H9 (cell line): ENCODE data around the gene PRR5L. TPM values are rescaled to one million over a fixed set of nuclear protein-coding genes. Genes with fewer than 3 reads are reported as not detected.

Source experiments
- DNase-seq: peaks from one replicate; pipeline ENCODE4 v3.0.0-alpha.2; 2017
- H2AFZ ChIP-seq: one replicate; pipeline ENCODE4 v1.6.1; 2013; ENCODE audit warnings: mild to moderate bottlenecking, low read length, control low read depth, moderate library complexity
- H2AK5ac ChIP-seq: 2 replicates; pipeline ENCODE4 v1.6.1; 2013; ENCODE audit warnings: low read length, control low read depth, mixed read lengths; ENCODE audit not compliant: insufficient read length
- H2BK120ac ChIP-seq: one replicate; pipeline ENCODE4 v1.6.1; 2013; ENCODE audit warnings: low read depth, mild to moderate bottlenecking, low read length, control low read depth, inconsistent platforms; ENCODE audit not compliant: poor library complexity, severe bottlenecking
- H2BK12ac ChIP-seq: 2 replicates; pipeline ENCODE4 v1.6.1; 2013; ENCODE audit warnings: low read length, control low read depth, mixed read lengths, low read depth; ENCODE audit not compliant: insufficient read length
- H2BK15ac ChIP-seq: 2 replicates; pipeline ENCODE4 v1.6.1; 2013; ENCODE audit warnings: low read depth, low read length, control low read depth
- H2BK20ac ChIP-seq: one replicate; pipeline ENCODE4 v1.6.1; 2013; ENCODE audit warnings: low read depth, mild to moderate bottlenecking, low read length, control low read depth, inconsistent platforms; ENCODE audit not compliant: poor library complexity, severe bottlenecking
- H2BK5ac ChIP-seq: 2 replicates; pipeline ENCODE4 v1.6.1; 2013; ENCODE audit warnings: low read length, control low read depth, mixed read lengths; ENCODE audit not compliant: insufficient read length
- H3K14ac ChIP-seq: 2 replicates; pipeline ENCODE4 v1.6.1; 2013; ENCODE audit warnings: low read length, control low read depth; ENCODE audit not compliant: insufficient read depth
- H3K18ac ChIP-seq: 2 replicates; pipeline ENCODE4 v1.6.1; 2013; ENCODE audit warnings: low read depth, mild to moderate bottlenecking, mixed read lengths, low read length, control low read depth; ENCODE audit not compliant: insufficient read length
- H3K23ac ChIP-seq: 2 replicates; pipeline ENCODE4 v1.6.1; 2013; ENCODE audit warnings: low read length, control low read depth, mixed read lengths, low read depth; ENCODE audit not compliant: insufficient read length
- H3K23me2 ChIP-seq: 2 replicates; pipeline ENCODE4 v1.6.1; 2013; ENCODE audit warnings: low read depth, mild to moderate bottlenecking, mixed read lengths, low read length, control low read depth; ENCODE audit not compliant: insufficient read length, poor library complexity, severe bottlenecking
- H3K27ac ChIP-seq: 2 replicates; pipeline ENCODE4 v1.5.1; 2013; ENCODE audit warnings: low read length, control low read depth, mixed read lengths, low read depth; ENCODE audit not compliant: insufficient read length
- H3K27me3 ChIP-seq: 2 replicates; pipeline ENCODE4 v1.6.1; 2013; ENCODE audit warnings: low read length, control low read depth, inconsistent platforms; ENCODE audit not compliant: insufficient read depth
- H3K4ac ChIP-seq: 2 replicates; pipeline ENCODE4 v1.6.1; 2013; ENCODE audit warnings: low read depth, mild to moderate bottlenecking, control low read depth, inconsistent platforms, low read length, moderate library complexity
- H3K4me1 ChIP-seq: 2 replicates; pipeline ENCODE4 v1.6.1; 2013; ENCODE audit warnings: low read length, control low read depth, inconsistent platforms; ENCODE audit not compliant: insufficient read depth
- H3K4me2 ChIP-seq: 2 replicates; pipeline ENCODE4 v1.6.1; 2013; ENCODE audit warnings: low read length, control low read depth, mixed read lengths; ENCODE audit not compliant: insufficient read length, insufficient read depth
- H3K56ac ChIP-seq: 2 replicates; pipeline ENCODE4 v1.6.1; 2013; ENCODE audit warnings: low read depth, mild to moderate bottlenecking, mixed read lengths, low read length, control low read depth; ENCODE audit not compliant: insufficient read length
- H3K79me1 ChIP-seq: 2 replicates; pipeline ENCODE4 v1.6.1; 2013; ENCODE audit warnings: low read depth, mild to moderate bottlenecking, moderate library complexity, low read length, control low read depth, inconsistent platforms; ENCODE audit not compliant: insufficient read depth, poor library complexity, severe bottlenecking
- H3K79me2 ChIP-seq: 2 replicates; pipeline ENCODE4 v1.6.1; 2013; ENCODE audit warnings: low read length, control low read depth, inconsistent platforms; ENCODE audit not compliant: insufficient read depth
- H3K9ac ChIP-seq: 2 replicates; pipeline ENCODE4 v1.6.1; 2013; ENCODE audit warnings: low read length, control low read depth, mixed read lengths; ENCODE audit not compliant: insufficient read length; ENCODE audit errors: extremely low read depth
- H3K9me3 ChIP-seq: one replicate; pipeline ENCODE4 v1.6.1; 2013; ENCODE audit warnings: low read depth, low read length, inconsistent platforms; ENCODE audit not compliant: control insufficient read depth
- H3T11ph ChIP-seq: one replicate; pipeline ENCODE4 v1.6.1; 2013; ENCODE audit warnings: mild to moderate bottlenecking, low read length, control low read depth, inconsistent platforms
- H4K20me1 ChIP-seq: one replicate; pipeline ENCODE4 v1.6.1; 2013; ENCODE audit not compliant: control insufficient read depth, insufficient read length, insufficient read depth
- H4K5ac ChIP-seq: 2 replicates; pipeline ENCODE4 v1.6.1; 2013; ENCODE audit warnings: low read depth, mild to moderate bottlenecking, mixed read lengths, low read length, control low read depth; ENCODE audit not compliant: insufficient read length
- H4K8ac ChIP-seq: replicated peaks from 2 replicates; pipeline ENCODE4 v1.6.1; 2013; ENCODE audit warnings: low read length, control low read depth, mixed read lengths, low read depth; ENCODE audit not compliant: insufficient read length
- H4K91ac ChIP-seq: 2 replicates; pipeline ENCODE4 v1.6.1; 2013; ENCODE audit warnings: low read depth, mild to moderate bottlenecking, moderate library complexity, mixed read lengths, low read length, control low read depth; ENCODE audit not compliant: insufficient read length
- H3K27ac Mint-ChIP-seq, 3 experiments: 2 replicates in 2 of 3; 3 replicates in 1 of 3; pipeline ENCODE4 v1.8.0; 2020 to 2021; ENCODE audit warnings: mixed read lengths in 3 of 3, mild to moderate bottlenecking in 1 of 3, moderate library complexity in 1 of 3
- H3K27me3 Mint-ChIP-seq: 2 replicates; pipeline ENCODE4 v1.8.0; 2021; ENCODE audit warnings: low read depth, mild to moderate bottlenecking, moderate library complexity, mixed read lengths
- H3K36me3 Mint-ChIP-seq, 3 experiments: 2 replicates in 2 of 3; 3 replicates in 1 of 3; pipeline ENCODE4 v1.8.0; 2020 to 2021; ENCODE audit warnings: low read depth in 3 of 3, mixed read lengths in 3 of 3; ENCODE audit not compliant: insufficient read depth in 1 of 3
- H3K4me1 Mint-ChIP-seq, 2 experiments: 2 replicates each; pipeline ENCODE4 v1.8.0; 2020; ENCODE audit warnings: mixed read lengths in 2 of 2
- H3K4me3 Mint-ChIP-seq, 2 experiments: 2 replicates in 1 of 2; 3 replicates in 1 of 2; pipeline ENCODE4 v1.8.0; 2020 to 2021; ENCODE audit warnings: mild to moderate bottlenecking in 2 of 2, mixed read lengths in 2 of 2, moderate library complexity in 1 of 2
- H3K9me3 Mint-ChIP-seq, 2 experiments: 2 replicates in 1 of 2; 3 replicates in 1 of 2; pipeline ENCODE4 v1.8.0; 2020; ENCODE audit warnings: mild to moderate bottlenecking in 2 of 2, mixed read lengths in 2 of 2, moderate library complexity in 1 of 2
- CTCF ChIP-seq: fragments of 200-600 bp; sonication (generic); conservative IDR thresholded peaks from 3 replicates; pipeline ENCODE4 v1.8.0; 2021; ENCODE audit warnings: antibody characterized with exemption, mild to moderate bottlenecking
- WGBS: extraction: QIAGEN DNeasy Blood & Tissue Kit; methylation state at CpG from one replicate; pipeline ENCODE4 v1.1.7; 2013; ENCODE audit warnings: missing lambda C conversion rate, low lambda C conversion rate, mixed read lengths; ENCODE audit not compliant: insufficient read length; ENCODE audit errors: extremely low coverage; 5-methylcytosine and 5-hydroxymethylcytosine counted together
- total RNA-seq: library from RNA; stranded (reverse); gene quantifications from 2 replicates; pipeline ENCODE4 v1.2.1, GENCODE V29; 2021

PRR5L gene
- total RNA-seq, 1 experiment from 2014 or later, result 5.6 TPM

GRCh38 chr11:36339888-36340287, 43.8 kb downstream of the PRR5L start:
- TF ChIP-seq CTCF, result no peak
- no peaks in the 10 kb centered on the region for H3K4me1 Mint-ChIP-seq
- no peaks in the 10 kb centered on the region for H3K9me3 ChIP-seq
- no peak overlapping the region for H3K27ac ChIP-seq
- no peak overlapping the region for H3K56ac ChIP-seq
- H4K5ac ChIP-seq, result no peak overlapping the region
- H2BK120ac ChIP-seq, result no peak overlapping the region
- H2BK15ac ChIP-seq, result no peak overlapping the region
- H2BK12ac ChIP-seq, result no peak overlapping the region
- H3K27ac Mint-ChIP-seq, result no peak overlapping the region
- H2BK5ac ChIP-seq, result no peak overlapping the region
- no peaks in the 10 kb centered on the region for H3K9me3 Mint-ChIP-seq
- H3K4me1 ChIP-seq, result no peaks in the 10 kb centered on the region
- no peak overlapping the region for H3K4ac ChIP-seq
- H3K9ac ChIP-seq, result no peak overlapping the region
- no CpG with 5 or more reads among the region's 2 CpGs for WGBS
- no peak overlapping the region for H2BK20ac ChIP-seq
- no peaks in the 10 kb centered on the region for H3K79me1 ChIP-seq
- no peak overlapping the region for H3K14ac ChIP-seq
- H3K4me2 ChIP-seq, result no peak overlapping the region
- no peaks in the 10 kb centered on the region for H3K23me2 ChIP-seq
- H3K27me3 Mint-ChIP-seq, result peaks cover 7% of the 10 kb centered on the region
- H3K79me2 ChIP-seq, result no peaks in the 10 kb centered on the region
- no peak overlapping the region for H4K91ac ChIP-seq
- no peaks in the 10 kb centered on the region for H3K27me3 ChIP-seq
- H3T11ph ChIP-seq, result no peak overlapping the region
- H3K36me3 Mint-ChIP-seq, result no peaks in the 10 kb centered on the region
- no peaks in the 10 kb centered on the region for H4K20me1 ChIP-seq
- no peak overlapping the region for H2AFZ ChIP-seq
- no peak for DNase-seq
- H4K8ac ChIP-seq, result no peak overlapping the region
- no peak overlapping the region for H3K18ac ChIP-seq
- no peak overlapping the region for H2AK5ac ChIP-seq
- no peak overlapping the region for H3K23ac ChIP-seq
- no peak overlapping the region for H3K4me3 Mint-ChIP-seq
